Stimulated activated CD4-positive, alpha-beta T cell treated with anti-CD3 and anti-CD28 coated beads, Interleukin-1b, Interleukin-23, amount 100 ng/mL, for 4 hours (primary cell): ENCODE measurements around the gene ATXN2.
"Not testable (repeated sequence)": the region's sequence is repeated elsewhere in the genome, so short reads cannot be mapped to it uniquely, and the experiment has no call there.

Source experiments
- DNase-seq, 2 donors: peaks; one replicate each; pipeline ENCODE4 v3.0.0-alpha.2; 2020; ENCODE audit warnings: low read depth in 2 of 2

Gene ATXN2

DNA sequence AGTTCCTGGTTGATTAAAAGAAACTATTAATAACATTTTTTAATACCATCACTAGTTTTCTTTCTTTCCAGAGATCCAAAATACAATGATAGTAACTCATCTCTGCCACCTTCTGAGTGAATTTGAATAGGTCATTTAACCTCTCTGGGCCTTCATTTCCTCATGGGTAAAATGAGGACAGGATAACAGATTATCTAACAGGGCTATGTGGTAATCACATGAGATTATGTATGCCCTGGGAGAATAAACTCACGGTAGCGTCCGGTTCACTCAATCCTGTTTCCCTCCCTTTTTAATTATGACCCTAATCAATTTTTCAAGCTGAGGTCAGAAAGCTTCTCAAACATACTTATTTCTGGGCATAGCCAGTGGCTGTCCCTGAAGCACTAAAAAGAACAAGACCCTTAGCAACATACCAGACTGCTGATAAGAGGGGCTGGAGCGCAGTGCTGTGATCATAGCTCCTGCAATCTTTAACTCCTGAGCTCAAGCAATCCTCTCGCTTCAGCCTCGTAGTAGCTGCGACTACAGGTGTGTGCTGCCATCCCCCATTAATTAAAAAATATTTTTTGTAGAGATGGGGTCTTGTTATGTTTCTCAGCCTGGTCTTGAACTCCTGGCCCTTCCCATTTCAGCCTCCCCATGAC is 24.2 kb downstream of the ATXN2 start:
- no peak for DNase-seq

DNA sequence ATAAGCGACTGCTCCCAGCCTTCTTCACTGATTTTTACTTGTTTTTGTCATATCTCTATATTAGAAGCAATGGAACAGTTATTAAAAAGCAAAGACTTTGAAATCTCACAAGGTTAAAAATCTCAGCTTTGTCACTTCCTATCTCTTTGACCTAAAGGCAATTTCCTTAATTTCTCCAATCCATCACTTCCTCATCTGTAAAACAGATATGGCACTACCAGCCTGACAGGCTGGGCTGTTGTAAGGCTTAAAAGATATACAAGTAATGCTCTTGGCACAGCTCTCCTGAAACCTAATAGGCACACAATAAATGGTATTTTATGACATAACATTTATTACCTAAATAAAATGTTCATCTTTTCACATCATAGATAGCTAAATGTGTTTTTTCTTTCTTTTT is 25.6 kb downstream of the ATXN2 start:
- no peak for DNase-seq

DNA sequence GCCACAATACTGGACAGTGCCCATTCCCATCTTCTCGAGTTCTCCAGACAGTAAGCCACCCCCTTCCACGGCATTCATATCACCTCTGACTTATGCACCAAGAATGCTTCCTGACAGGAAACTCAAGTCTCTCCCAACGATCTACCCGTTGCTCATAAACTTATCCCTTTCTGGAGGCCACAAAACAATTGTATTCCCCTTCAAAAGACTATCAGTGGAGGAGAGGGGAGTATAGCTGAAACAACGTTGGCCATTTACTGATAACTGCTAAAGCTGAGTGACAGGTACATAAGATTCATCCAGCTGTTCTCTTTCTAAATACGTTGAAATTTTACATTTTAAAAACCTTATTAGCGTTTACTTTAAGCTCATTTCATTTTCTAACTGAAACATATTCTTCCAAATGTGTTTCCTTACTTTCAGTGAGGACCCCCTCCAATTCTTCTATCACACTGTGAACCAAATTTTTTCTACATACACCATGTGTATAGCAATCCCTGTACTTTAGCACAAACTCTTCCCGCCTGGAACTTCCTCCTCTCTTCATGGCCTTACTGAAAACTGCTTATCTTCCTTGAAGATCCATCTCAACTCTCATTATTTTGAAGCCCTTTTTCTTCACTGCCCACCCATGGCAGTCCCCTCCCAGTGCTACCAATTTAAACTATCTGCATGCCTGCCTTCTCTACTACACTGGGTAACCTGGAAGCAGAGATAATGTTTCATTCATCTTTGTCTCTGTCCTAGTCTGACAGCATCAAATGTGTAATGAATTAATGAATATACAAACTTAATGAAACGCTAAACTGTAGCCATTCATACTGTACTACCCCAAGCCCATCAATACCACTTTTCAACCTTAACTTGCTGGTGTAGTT is 28.8 kb downstream of the ATXN2 start:
- DNase-seq: no peak

DNA sequence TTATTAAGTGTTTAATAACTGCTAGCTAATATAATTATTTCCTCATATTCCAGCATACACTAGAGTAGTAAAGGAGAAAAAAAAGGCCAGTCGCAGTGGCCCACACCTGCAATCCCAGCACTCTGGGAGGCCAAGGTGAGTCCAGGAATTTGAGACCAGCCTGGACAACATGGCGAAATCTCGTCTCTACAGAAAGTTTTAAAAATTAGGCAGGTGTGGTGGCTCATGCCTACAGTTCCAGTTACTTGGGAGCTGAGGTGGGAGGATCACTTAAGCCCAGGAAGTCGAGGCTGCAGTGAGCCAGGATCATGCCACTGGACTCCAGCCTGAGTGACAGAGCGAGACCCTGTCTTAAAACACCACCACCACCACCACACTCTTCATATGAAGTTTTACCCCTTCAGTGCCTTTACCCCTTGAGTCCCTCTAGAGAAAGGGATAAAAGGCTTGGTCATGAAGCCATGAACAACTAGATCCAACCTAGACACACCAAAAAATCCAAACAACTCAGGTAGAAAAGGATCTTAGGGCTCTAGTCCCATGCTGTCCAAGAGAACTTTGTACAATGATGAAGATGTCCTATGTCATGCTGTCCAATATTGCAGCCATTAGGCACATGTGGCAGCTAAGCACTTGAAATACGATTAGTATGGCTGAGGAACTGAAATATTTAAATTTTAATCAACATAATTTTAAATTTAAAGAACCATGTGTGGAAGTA is 29.6 kb downstream of the ATXN2 start:
- DNase-seq: no peak

DNA sequence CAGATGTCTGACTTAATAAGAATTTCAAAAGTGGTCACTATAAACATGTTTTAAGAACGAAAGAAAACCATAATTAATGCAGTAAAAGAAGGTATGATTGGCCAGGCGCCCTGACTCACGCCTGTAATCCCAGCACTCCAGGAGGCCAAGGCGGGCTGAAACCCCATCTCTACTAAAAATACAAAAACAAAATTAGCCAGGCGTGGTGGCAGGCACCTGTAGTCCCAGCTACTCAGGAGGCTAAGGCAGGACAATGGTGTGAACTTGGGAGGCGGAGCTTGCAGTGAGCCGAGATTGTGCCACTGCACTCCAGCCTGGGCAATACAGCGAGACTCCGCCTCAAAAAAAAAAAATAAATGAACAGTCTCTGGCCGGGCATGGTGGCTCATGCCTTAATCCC is 38.3 kb downstream of the ATXN2 start:
- not testable (repeated sequence) for DNase-seq

DNA sequence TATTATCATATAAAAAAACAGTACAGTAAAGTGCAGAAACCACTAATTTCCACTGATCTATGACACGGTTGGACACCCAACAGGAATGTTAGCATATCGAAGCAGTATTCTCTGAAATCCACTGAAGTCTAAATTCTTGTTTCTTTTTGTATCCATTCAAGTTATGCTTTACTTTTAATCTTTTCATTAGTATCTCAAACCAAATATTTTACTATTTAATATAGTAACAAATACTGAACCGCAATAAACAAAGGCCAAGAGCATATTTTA is 41.1 kb downstream of the ATXN2 start:
- no peak for DNase-seq

DNA sequence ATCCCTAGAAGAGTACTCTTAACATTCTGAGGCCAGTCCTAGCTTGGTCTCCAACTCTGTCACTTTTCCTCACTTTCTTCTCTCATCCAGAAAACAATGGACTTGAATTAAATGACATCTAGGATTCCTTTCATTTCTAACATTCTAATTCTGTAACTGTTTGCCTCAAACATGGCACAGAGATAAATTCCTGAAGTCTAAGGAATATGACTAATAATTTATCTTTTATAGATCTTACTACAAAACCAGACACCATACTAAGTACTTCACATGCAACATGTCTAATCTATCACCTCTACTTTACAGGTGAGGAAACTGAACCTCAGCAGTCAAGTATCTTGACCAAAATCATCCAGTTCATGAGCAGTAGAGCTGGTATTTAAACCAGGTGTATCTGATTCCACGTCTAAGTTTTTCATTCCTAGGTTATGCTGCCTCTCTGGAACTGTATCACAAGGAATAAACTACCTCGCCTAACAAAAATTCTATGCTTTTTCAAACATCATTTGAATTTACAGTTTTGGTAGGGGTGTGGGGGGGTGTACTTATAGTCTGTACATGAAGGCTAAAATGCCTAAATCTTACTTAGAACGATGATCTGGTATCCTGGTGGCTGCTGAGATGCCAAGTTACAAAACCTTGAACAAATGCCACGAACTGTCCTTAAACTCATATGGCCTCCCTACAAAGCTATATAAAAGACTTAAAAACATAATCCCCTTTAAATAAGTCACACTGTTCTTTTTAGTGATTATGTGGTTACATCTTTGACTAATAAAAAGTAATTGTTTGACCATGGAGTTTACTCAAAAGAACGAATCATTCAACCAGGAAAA is 41.6 kb downstream of the ATXN2 start:
- no peak for DNase-seq

DNA sequence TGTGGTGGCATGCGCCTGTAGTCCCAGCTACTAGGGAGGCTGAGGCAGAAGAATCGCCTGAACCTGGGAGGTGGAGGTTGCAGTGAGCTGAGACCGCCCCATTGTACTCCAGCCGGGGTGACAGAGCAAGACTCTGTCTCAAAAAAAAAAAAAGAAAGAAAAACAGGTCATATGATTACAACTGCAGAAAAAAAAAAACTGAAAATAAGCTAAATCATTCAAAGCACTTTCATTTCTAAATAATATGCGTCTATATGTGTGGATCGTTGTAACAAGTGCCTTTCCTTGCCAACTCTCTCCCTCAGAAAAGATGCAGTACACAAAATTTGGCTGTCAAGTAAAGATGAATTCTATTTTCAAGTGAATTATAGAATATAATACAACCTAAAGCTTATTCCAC is 42.4 kb downstream of the ATXN2 start:
- no peak for DNase-seq

DNA sequence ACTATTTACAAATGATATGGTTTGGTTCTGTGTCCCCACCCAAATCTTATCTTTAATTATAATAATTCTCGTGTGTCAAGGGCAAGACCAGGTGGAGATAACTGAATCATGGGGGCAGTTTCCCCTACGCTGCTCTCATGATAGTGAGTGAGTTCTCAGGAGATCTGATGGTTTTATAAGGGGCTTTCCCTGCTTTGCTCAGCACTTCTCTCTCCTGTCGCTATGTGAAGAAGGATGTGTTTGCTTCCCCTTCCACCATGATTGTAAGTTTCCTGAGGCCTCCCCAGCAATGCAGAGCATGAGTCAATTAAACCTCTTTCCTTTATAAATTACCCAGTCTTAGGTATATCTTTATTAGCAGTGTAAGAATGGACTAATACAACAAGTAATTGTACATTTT is 43.8 kb downstream of the ATXN2 start:
- not testable (repeated sequence) for DNase-seq

DNA sequence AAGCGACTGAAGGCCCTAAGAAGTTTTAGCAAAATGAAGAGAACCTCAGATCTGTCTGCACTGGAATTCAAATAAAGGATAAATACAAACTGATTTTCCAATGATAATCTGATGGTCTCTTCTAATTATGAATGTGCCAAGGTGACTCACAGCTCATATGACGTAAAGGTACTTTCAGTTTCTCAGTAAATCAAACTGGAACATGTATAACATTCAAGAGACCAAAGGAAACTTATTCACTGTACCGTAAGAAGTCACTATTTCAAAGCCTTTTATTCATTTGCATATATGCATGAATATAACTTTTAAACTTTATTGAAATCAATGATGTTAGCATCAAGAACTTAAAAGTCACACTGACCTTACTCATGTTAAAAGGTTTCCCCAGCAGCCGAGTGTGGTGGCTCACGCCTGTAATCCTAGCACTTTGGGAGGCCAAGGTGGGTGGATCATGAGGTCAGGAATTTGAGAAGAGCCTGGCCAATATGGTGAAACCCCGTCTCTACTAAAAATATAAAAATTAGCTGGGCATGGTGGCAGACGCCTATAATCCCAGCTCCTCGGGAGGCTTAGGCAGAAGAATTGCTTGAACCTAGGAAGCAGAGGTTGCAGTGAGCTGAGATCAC is 52.2 kb downstream of the ATXN2 start:
- DNase-seq: no peak

DNA sequence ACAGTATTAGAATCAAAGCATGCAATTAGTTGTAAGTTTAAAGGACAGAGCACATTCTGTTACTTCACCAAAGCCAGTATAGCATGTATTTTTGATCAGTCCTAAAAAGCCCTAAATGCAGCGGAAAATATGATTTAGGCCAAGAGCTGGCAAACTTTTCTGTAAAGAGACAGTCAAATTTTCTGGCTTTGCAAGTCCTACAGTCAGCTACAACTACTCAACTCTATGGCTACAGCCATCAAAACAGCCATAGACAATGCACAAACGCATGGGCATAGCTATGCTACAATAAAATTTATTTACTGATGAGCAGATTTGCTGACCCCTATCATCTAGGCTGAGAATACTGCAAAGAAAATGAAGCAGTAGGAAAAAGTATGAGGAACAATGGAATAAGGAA is 52.9 kb downstream of the ATXN2 start:
- no peak for DNase-seq

DNA sequence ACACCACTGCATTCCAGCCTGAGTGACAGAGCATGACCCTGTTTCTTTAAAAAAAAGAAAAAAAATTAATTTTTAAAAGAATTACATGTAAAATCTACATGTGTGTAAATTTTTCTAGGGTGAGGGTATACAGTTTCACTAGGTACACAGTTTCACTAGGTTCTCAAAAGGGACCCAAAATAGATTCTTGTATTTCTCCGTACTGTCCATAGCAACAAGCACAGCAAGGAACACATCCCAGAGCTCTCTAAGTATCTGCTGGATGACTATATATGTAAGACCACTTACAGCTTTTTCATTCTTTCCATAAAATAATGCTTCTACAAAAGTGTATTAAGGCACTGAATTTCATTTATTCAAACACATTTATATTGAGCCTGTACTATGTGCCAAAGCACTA is 55.1 kb downstream of the ATXN2 start:
- DNase-seq: no peak

DNA sequence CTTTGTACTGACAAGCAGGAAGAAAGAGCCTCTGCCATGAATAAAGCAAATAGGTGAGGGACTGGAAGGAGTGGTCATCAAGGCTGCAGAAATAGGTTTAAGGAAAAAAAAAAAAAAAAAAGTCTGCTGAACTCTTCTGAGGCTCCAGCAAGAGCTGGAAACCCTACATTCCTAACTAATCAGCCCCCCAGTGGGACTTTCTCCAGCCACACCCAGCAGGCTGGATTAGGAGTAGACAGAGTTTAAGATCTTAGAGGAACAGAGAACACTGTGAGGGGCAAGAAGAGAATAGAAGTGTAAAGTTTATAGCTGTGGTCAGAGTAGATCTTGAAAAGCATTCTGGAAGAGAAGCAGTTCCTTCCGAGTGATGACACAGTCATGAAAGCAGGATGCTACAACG is 66.4 kb downstream of the ATXN2 start:
- no peak for DNase-seq

DNA sequence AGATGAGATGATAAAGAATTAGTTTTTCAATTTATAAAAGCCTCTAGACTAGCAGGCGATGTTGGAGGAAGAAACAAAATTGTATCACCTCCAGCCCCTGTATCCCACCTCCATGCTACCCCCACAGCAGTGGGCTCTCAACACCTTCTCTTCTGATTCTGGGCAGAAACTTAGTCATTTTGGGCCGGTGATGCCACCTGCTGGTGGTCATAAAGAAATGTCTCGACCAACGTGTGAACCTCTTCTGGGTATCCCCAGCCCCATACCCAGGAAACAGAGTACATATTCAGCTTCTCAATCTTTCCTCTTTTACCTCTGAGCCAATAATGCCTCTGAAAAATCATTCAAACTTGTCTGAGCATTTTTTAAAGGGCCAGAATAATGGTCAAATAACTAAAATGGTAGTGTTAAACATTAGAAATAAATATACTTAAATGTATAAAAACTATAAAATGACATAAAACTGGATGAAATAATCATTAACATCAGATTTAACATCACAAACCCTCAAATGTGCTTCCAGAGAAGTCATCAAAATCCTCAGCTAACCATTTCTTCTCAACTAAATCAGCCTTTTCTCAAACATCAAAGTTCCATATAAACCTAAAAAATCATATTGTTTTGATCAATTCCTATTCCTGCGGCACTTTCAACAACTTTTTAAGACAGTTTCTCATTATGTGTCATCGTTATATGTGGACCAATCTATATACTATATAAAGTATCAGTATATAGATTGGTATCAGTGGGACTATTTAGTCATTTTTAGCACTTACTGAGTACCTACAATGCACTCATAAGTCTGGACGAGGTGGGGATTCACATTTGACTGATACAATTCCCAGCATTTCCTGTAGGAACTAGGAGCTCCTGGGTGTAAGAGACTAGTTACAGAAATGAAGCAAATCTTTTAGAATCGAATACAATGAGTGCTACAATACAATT is 69.4 kb downstream of the ATXN2 start:
- peak; percentile 39 to 49 for DNase-seq

DNA sequence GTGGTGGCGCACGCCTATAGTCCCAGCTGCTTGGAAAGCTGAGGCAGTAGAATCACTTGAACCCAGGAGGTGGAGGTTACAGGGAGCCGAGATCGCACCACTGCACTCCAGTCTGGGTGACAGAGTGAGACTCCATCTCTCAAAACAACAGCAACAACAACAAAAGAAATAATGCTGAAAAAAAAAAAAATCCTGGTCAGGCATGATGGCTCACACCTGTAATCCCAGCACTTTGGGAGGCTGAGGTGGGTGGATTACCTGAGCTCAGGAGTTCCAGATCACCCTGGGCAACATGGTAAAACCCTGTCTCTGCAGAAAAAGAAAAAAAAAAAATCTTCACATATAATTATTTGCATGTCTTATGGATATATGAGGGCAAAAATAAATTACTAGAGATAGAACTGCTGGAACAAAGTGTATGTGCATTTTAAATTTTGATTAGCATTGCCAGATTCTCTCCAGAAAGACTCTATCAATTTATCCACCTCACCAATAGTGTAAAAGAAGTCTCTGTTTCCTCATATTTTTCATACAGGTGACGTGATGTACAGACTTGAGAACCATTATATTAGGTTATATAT is 75.4 kb downstream of the ATXN2 start:
- DNase-seq: no peak

DNA sequence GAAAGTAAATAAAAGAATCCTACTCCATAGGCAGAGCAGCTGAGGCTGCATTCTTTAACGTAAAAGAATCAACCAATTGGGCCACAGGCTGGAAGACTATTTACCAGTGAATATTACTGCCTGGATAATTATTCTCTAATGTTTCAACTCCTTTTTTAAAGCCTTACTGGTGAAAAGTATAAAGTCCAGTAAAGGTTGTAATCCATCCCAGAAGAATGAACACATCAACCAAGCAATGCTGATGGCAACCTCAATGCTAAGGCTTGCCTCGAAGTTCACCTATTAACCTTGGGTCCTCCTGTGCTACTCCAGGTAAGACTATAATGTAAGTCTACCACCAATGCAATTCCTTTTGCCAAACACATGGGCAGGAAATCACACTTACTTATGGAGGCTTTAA is 77.3 kb downstream of the ATXN2 start:
- DNase-seq: no peak

DNA sequence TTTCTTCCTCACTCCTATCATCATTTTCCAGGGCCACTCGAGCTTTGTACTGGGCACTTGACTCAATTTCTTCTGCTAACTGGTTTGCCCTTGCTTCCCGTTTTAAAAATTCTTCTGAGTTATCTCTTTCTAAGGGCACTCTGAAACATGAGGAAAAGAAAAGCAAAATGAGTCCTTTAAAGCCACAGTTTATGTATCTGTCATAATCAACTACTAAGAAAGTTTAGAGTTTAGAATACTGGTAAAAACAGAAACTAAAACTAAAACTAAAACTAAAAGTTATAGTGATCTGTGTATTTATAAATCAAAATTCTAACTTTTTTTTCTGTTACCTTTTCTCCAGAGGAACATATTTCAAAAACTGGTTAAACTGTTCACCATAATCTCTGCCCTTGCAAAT is 79.2 kb downstream of the ATXN2 start:
- DNase-seq: no peak

DNA sequence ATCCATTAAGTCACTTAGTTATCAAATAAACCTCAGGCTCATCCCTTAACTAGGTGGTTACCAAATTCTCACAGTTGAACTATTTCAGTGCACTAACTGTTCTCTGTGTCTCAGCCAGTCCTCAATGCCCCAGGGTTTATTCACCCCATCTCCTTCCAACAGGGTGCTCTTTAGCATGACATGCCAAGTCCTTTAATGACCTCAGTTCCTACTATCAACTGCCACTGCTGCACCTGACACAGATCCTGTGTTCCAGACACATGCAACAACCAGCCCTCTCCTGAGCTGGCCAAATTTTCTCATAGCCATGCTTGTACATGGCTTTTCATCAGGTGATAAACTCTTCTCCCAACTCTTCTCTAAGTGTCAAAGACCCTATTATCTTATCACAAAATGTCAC is 80.0 kb downstream of the ATXN2 start:
- DNase-seq: no peak

DNA sequence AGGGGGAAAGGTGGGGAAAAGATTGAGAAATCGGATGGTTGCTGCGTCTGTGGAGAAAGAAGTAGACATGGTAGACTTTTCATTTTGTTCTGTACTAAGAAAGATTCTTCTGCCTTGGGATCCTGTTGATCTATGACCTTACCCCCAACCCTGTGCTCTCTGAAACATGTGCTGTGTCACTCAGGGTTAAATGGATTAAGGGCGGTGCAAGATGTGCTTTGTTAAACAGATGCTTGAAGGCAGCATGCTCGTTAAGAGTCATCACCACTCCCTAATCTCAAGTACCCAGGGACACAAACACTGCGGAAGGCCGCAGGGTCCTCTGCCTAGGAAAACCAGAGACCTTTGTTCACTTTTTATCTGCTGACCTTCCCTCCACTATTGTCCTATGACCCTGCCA is 91.4 kb downstream of the ATXN2 start:
- not testable (repeated sequence) for DNase-seq

DNA sequence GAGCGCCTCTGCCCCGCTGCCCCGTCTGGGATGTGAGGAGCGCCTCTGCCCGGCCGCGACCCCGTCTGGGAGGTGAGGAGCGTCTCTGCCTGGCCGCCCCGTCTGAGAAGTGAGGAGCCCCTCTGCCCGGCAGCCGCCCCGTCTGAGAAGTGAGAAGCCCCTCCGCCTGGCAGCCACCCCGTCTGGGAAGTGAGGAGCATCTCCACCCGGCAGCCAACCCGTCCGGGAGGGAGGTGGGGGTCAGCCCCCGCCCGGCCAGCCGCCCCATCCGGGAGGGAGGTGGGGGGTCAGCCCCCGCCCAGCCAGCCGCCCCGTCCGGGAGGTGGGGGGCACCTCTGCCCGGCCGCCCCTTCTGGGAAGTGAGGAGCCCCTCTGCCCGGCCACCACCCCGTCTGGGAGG is 91.9 kb downstream of the ATXN2 start:
- DNase-seq: not testable (repeated sequence)
